Suprapubic skin (tissue), 4 donors: ENCODE results near the gene SSRP1.

Experiments used
- CTCF ChIP-seq, 2 donors: fragments of 200-600 bp in 1 of 2; fragments of 450-650 bp in 1 of 2; sonication (generic) in 1 of 2; IDR thresholded peaks; one replicate each; pipeline ENCODE4 v1.5.1; 2016 to 2019; ENCODE audit warnings: antibody characterized with exemption in 2 of 2, mild to moderate bottlenecking in 1 of 2, moderate library complexity in 1 of 2
- POLR2A ChIP-seq, 2 donors: fragments of 450-650 bp; IDR thresholded peaks; one replicate each; pipeline ENCODE4 v1.6.1; 2017; ENCODE audit warnings: antibody characterized with exemption in 2 of 2, mild to moderate bottlenecking in 2 of 2, moderate library complexity in 2 of 2
- POLR2AphosphoS5 ChIP-seq, 3 donors: sonication (generic); formaldehyde crosslinking; IDR thresholded peaks; one replicate each; pipeline ENCODE4 v1.6.1; 2017; ENCODE audit warnings: antibody characterized with exemption in 3 of 3

GRCh38 chr11:57277845-57278720 lies 57.6 kb downstream of the SSRP1 start:
- TF ChIP-seq CTCF (IDR thresholded peaks at IDR 0.05) (peak; percentile 59 to 80), POLR2AphosphoS5 (IDR thresholded peaks at IDR 0.05) (no peak), POLR2A (IDR thresholded peaks at IDR 0.05) (no peak)
